Endodermal cell (in vitro differentiated cells): ENCODE data around the gene ITGB1BP1. TPM values are rescaled to one million over a fixed set of nuclear protein-coding genes. Genes with fewer than 3 reads are reported as not detected.

Experiments used
- DNase-seq: peaks from one replicate; pipeline ENCODE4 v3.0.0-alpha.2; 2017
- H3K27ac ChIP-seq: 2 replicates; pipeline ENCODE4 v1.5.1; 2013; ENCODE audit warnings: mild to moderate bottlenecking, low read depth, low read length, moderate library complexity
- H3K27me3 ChIP-seq: 2 replicates; pipeline ENCODE4 v1.6.1; 2013; ENCODE audit warnings: mild to moderate bottlenecking, low read length, moderate library complexity; ENCODE audit not compliant: insufficient read depth, control insufficient read depth, poor library complexity, severe bottlenecking
- H3K36me3 ChIP-seq: 2 replicates; pipeline ENCODE4 v1.7.0; 2013; ENCODE audit warnings: mild to moderate bottlenecking, low read length, moderate library complexity; ENCODE audit not compliant: control insufficient read depth, insufficient read depth
- H3K4me1 ChIP-seq: one replicate; pipeline ENCODE4 v1.7.0; 2013; ENCODE audit warnings: low read length; ENCODE audit not compliant: control insufficient read depth, insufficient read depth
- H3K4me3 ChIP-seq: 2 replicates; pipeline ENCODE4 v1.5.1; 2013; ENCODE audit warnings: mild to moderate bottlenecking, low read length, moderate library complexity
- H3K9ac ChIP-seq: 2 replicates; pipeline ENCODE4 v1.6.1; 2013; ENCODE audit warnings: mild to moderate bottlenecking, low read length, moderate library complexity; ENCODE audit not compliant: poor library complexity, severe bottlenecking; ENCODE audit errors: extremely low read depth
- H3K9me3 ChIP-seq: 2 replicates; pipeline ENCODE4 v1.6.1; 2013; ENCODE audit warnings: mild to moderate bottlenecking, low read length, moderate library complexity; ENCODE audit not compliant: control insufficient read depth
- H3K27ac Mint-ChIP-seq: 2 replicates; pipeline ENCODE4 v1.8.0; 2020; ENCODE audit warnings: mixed read lengths
- H3K27me3 Mint-ChIP-seq: 2 replicates; pipeline ENCODE4 v1.8.0; 2021; ENCODE audit warnings: mild to moderate bottlenecking, mixed read lengths; ENCODE audit not compliant: insufficient read depth
- H3K36me3 Mint-ChIP-seq: 2 replicates; pipeline ENCODE4 v1.8.0; 2020; ENCODE audit warnings: low read depth, mixed read lengths
- H3K4me1 Mint-ChIP-seq: 2 replicates; pipeline ENCODE4 v1.8.0; 2020; ENCODE audit warnings: mixed read lengths
- H3K4me3 Mint-ChIP-seq: 2 replicates; pipeline ENCODE4 v1.8.0; 2020; ENCODE audit warnings: mild to moderate bottlenecking, moderate library complexity, mixed read lengths
- H3K9me3 Mint-ChIP-seq: 2 replicates; pipeline ENCODE4 v1.8.0; 2020; ENCODE audit warnings: mild to moderate bottlenecking, mixed read lengths
- WGBS, 2 experiments: methylation state at CpG; one replicate each; pipeline versions ENCODE4 v1.1.5 to v1.1.7; 2013; ENCODE audit warnings: missing lambda C conversion rate in 2 of 2, mixed read lengths in 1 of 2; ENCODE audit not compliant: insufficient coverage in 1 of 2, insufficient read length in 1 of 2; 5-methylcytosine and 5-hydroxymethylcytosine counted together
- total RNA-seq, 2 donors: library from RNA; stranded (reverse); fragmentation: NEBNext Ultra II Directional in 1 of 2; extraction: Animal tissue kit (Norgen Biotek cat#: 25700) in 1 of 2; gene quantifications; 2 replicates in 1 of 2; 3 replicates in 1 of 2; pipeline ENCODE4 v1.2.1, GENCODE V29; 2021
- TF ChIP-seq, protein P1 (sequence below): fragments of 200-600 bp; sonication (generic); conservative IDR thresholded peaks from 2 replicates; pipeline ENCODE4 v1.5.0; 2021; ENCODE audit warnings: antibody characterized with exemption, mild to moderate bottlenecking

The ITGB1BP1 gene
- total RNA-seq, 2 donors from 2014 or later: 34.9 to 58.9 TPM

- Histone ChIP-seq H3K36me3 (peaks cover 15% of the 10 kb centered on the region), H3K4me1 (no peaks in the 10 kb centered on the region), H3K4me3 (no peak overlapping the region), H3K9ac (no peak overlapping the region), H3K9me3 (no peaks in the 10 kb centered on the region), H3K27ac (no peak overlapping the region), H3K27me3 (no peaks in the 10 kb centered on the region)
- Mint-ChIP-seq H3K4me1 (peaks cover 16% of the 10 kb centered on the region), H3K27me3 (no peaks in the 10 kb centered on the region), H3K4me3 (no peak overlapping the region), H3K9me3 (no peaks in the 10 kb centered on the region), H3K36me3 (no peaks in the 10 kb centered on the region), H3K27ac (no peak overlapping the region)
- TF ChIP-seq, protein P1, sequence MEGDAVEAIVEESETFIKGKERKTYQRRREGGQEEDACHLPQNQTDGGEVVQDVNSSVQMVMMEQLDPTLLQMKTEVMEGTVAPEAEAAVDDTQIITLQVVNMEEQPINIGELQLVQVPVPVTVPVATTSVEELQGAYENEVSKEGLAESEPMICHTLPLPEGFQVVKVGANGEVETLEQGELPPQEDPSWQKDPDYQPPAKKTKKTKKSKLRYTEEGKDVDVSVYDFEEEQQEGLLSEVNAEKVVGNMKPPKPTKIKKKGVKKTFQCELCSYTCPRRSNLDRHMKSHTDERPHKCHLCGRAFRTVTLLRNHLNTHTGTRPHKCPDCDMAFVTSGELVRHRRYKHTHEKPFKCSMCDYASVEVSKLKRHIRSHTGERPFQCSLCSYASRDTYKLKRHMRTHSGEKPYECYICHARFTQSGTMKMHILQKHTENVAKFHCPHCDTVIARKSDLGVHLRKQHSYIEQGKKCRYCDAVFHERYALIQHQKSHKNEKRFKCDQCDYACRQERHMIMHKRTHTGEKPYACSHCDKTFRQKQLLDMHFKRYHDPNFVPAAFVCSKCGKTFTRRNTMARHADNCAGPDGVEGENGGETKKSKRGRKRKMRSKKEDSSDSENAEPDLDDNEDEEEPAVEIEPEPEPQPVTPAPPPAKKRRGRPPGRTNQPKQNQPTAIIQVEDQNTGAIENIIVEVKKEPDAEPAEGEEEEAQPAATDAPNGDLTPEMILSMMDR: no peak
- 84% methylated on average over 3 of the region's 3 CpGs; no CpG with 5 or more reads in 1 of the 2 experiments for WGBS, 2 experiments
- no peak for DNase-seq
Measured at GRCh38 chr2:9355270-9355669, 68.1 kb downstream of the ITGB1BP1 start.

- H3K27ac Mint-ChIP-seq: no peak overlapping the region
- Histone ChIP-seq H3K27me3 (no peaks in the 10 kb centered on the region), H3K4me3 (no peak overlapping the region), H3K9ac (no peak overlapping the region), H3K27ac (no peak overlapping the region), H3K36me3 (peaks cover 8% of the 10 kb centered on the region), H3K4me1 (no peaks in the 10 kb centered on the region), H3K9me3 (no peaks in the 10 kb centered on the region)
- H3K27me3 Mint-ChIP-seq: no peaks in the 10 kb centered on the region
- no peaks in the 10 kb centered on the region for H3K36me3 Mint-ChIP-seq
- 92 to 95% methylated on average over 7 to 12 of the region's 12 CpGs for WGBS, 2 experiments
- TF ChIP-seq, protein P1: no peak
- peaks cover 15% of the 10 kb centered on the region for H3K4me1 Mint-ChIP-seq
- no peak for DNase-seq
- no peaks in the 10 kb centered on the region for H3K9me3 Mint-ChIP-seq
- no peak overlapping the region for H3K4me3 Mint-ChIP-seq
Measured at GRCh38 chr2:9354318-9354717, 69.0 kb downstream of the ITGB1BP1 start.

Other genes with a start within 250 kb of the ITGB1BP1 start
- gene ASAP2, start 216.7 kb downstream of the ITGB1BP1 start, total RNA-seq: 10 to 100 TPM; 11.8 to 20.4 TPM
- gene CPSF3, start 126 bp upstream of the ITGB1BP1 start, total RNA-seq: 10 to 100 TPM; 75.0 to 85.2 TPM
- gene IAH1, start 51.0 kb upstream of the ITGB1BP1 start, total RNA-seq: 10 to 100 TPM; 33.6 to 50.6 TPM
- 10 to 100 TPM; 49.1 to 50.4 TPM for gene ADAM17, start 132.3 kb upstream of the ITGB1BP1 start, total RNA-seq
- gene YWHAQ, start 207.5 kb upstream of the ITGB1BP1 start, total RNA-seq: 100 to 1,000 TPM; 357 to 374 TPM